HG02571 (cell line): ENCODE results near the gene CHD5.

Experiments used
- ATAC-seq: cut with Tn5 transposase; IDR thresholded peaks from one replicate; pipeline ENCODE4 v1.9.1; 2021; ENCODE audit warnings: mild to moderate bottlenecking, moderate library complexity; ENCODE audit not compliant: unreplicated experiment

The CHD5 gene

DNA sequence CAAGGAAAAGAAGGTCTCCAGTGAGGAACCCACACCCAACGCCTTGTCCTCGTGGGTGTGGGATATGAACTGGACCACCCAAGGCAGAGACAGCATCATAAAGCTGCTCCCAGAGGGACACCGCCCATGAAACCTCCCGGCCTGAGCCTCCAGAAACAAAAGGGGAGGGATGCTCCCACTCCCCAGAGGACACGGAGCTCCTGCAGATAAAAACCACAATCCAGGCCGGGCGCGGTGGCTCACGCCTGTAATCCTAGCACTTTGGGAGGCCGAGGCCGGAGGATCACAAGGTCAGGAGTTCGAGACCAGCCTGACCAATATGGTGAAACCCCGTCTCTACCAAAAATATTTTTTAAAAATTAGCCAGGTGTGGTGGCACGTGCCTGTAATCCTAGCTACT is 66.4 kb downstream of the CHD5 start:
- no peak for ATAC-seq

DNA sequence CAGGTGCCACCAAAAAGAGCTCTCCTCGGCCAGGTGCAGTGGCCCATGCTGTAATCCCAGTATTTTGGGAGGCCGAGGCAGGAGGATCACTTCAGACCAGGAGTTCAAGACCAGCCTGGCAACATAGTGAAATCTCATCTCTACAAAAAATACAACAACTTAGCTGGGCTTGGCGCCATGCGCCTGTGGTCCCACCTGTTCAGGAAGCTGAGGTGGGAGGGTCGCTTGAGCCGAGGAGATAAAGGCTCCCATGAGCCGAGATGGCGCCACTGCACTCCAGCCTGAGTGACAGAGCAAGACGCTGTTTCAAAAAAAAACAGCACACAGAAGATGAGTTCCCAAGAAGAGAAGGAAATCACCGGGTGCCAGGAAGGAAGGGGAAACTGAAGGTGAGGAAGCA is 67.0 kb downstream of the CHD5 start:
- no peak for ATAC-seq

DNA sequence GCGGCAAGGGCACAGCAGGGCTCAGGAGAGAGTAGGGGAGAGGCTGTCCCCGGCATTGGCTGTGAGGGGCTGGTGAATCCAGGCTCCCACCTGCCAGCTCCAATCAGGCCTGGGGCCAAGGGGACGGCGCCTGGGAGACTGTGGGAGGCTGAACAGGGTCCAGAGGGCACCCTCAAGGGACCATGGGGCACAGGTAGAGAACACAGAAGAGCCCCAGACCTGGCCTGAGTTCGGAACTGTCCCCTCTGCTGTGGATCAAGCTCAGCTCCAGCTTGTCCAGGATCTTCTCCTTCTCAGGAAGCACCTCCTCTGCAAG is 67.5 kb downstream of the CHD5 start:
- no peak for ATAC-seq

DNA sequence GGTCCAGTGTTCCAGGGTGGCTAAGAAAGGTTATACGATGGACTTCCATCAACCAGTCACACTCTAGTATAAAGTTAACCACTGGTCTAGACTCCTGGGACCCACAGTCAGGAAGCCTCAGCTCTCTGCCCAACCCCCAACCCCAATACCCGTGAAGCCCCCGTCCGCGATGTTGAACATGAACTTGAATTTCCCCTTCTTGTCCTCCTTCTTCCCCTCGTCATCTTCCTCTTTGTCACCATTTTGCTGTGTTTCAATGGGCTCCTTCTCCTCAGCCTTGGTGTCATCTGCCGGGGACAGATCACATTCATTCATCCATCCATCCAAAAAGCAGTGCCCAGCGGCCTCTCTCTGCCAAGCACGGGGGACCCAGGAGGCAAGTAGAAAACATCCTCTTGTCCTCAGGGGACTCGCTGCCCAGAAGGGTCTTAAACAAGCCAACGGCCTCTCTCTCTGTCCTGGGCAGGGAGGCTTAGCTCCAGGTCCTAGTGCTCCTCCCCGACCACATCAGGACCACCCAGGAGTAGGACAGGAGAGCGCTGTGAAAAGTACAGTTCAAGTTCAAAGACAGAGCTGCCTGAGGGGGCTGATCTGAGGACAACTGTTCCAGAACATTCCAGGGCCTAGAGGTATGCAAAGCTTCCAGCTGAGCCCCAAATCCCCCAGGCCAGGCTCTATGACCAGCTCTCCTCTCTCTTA is 68.0 kb downstream of the CHD5 start:
- no peak for ATAC-seq

DNA sequence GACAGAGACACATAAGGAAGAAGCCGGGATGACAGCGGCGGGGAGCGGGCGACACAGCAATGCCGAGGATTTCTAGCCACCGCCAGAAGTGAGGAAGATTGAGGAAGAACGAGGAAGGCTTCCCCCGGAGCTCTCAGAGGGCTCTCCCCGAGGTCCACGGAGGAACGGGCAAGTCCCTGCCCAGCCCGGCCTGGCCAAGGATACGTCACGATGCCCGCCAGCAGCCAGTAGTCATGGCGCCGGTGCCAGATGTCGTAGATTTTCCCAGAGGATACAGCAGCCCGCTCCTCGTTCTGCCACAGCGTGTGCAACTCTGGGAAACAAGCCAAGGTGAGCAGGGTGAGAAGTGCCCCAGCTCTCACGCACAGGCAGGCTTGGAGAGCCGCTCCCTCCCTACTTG is 68.5 kb downstream of the CHD5 start:
- no peak for ATAC-seq

DNA sequence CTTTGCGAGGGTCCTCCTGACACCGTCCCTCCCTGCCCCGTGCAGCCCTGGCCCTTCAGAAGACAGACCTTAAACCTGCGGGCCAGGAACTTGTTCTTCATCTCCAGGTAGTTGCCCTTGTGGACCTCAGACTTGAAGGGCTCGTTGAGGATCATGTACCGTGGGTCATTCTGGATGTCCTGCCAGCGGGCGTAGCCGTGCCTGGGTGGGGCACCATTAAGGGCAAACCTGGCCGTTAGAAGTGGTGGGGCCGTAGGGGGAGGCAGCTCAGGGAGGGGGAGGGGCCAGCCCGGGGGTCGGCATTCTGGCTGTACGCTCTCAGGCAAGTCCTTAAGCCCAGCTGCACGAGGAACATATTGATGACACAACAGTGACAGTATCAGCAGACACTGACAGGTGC is 69.8 kb downstream of the CHD5 start:
- no peak for ATAC-seq

DNA sequence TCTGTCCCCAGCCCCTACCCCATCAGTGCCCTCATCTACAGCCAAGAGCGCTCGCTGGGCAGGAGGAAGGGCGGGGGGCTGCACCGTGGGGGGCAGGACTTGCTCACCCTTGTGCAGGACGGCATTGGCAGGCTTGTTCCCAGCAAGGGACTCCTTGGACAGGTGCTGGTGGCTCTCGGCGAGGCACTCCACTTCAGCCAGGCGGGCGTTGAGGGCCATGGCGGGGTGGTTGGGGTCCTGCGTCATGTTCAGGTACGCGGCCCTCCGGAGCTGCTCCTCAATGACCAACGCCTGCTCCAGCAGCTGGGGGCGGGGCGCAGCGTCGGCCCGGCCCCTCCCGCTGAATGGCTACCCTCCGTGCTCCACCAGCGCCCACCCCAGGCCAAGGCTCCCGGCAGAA is 70.4 kb downstream of the CHD5 start:
- ATAC-seq = no peak

DNA sequence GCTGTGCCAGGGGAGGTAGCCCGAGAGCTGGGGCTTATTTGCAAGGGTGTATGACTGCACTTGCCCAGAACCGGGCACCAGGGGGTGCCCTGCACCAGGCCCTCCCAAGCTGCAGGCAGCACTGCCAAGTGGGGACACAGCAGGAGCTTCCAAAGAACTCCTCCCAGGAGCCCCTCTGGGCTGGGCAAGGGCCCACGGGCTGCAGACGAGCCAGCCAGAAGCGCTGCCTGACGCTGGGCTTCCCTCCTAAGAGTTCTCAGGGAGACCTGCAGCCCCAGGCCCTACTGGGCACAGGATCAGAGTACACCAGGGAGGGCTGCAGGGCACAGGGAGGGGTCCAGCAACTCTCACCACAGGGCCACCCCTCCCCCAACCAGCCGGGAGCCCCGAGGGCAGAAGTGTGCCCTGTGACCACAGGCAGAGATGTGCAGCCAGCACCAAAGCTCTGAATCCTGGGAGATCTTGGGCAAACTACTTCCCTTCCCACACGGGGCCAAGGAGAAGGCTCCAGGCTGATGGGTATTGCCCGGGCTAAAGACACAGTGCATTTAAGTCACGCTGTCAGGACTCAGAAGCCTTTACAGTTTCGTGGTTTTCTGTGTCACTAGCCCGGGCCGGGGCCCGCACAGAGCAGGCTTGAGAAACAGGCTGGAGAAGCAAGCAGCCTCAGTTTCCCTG is 71.0 kb downstream of the CHD5 start:
- ATAC-seq = no peak

DNA sequence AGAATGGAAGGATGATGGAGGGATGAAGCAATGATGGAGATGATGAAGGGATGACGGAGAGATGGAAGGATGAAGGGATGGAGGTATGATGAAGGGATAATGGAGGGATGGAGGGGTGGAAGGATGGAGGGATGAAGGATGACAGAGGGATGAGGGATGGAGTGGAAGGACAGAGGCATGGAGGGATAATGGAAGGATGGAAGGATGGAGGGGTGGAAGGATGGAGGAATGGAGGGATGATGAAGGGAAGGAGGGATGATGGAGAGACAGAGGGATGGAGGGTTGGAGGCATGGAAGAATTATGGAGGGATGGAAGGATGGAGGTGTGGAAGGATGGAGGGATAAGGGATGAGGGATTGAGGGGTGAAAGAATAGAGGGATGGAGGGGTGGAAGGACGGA is 71.6 kb downstream of the CHD5 start:
- ATAC-seq = no peak

DNA sequence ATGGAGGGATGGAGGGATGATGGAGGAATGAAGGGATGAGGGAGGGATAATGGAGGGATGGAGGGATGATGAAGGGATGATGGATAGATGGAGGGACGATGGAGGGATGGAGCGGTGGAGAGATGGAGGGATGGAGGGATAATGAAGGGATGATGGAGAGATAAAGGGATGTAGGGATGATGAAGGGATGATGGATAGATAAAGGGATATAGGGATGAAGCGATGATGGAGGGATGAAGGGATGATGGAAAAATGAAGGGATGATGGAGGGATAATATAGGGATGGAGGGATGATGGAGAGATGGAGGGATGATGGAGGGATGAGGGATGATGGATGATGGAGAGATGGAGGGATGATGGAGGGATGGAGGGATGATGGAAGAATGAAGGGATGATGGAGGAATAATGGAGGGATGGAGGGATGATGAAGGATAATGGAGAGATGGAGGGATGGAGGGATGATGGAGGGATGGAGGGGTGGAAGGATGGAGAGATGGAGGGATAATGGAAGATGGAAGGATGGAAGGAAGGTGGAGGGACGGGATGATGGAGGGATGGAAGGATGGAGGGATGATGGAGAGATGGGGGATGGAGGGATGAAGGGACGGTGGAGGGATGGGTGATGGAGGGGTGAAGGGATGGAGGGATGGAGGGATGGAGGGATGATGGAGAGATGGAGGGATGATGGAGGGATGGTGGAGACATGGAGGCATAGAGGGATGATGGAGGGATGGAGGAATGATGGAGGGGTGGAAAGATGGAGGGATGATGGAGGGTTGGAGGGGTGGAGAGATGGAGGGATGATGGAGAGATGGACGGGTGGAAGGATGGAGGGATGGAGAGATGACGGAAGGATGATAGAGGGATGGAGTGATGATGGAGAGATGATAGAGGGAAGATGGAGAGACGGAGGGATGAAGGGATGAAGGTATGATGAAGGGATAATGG is 72.4 kb downstream of the CHD5 start:
- ATAC-seq = no peak

DNA sequence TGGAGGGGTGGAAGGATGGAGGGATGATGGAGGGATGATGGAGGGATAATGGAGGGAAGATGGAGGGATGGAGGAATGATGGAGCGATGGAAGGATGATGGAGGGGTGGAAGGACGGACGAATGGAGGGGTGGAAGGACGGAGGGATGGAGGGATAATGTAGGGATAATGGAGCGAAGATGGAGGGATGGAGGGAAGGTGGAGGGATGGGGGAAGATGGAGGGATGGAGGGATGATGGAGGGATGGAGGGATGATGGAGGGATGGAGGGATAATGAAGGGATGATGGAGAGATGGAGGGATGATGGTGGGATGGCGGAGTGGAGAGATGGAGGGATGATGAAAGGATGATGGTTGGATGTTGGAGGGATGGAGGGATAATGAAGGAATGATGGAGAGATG is 73.1 kb downstream of the CHD5 start:
- ATAC-seq = no peak

DNA sequence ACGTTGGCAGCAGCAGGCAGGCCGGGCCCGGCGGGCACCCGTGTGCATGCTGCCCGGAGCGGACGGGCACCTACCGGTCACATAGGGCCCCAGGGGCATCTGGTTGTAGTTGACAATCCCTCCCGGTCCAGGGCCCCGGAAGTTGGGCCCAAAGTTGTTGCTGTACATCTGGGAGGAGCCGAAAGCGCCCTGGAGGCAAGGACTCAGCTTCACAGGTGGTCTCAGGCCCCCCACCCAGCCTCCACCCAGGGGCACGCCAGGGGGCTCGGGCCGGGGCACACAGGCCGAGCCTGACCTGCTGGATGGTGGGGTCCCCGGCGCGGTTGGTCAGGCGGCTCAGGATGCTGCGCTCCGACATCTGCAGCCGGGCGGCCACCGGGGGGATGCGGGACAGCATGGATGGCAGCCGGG is 73.8 kb downstream of the CHD5 start:
- ATAC-seq = no peak

DNA sequence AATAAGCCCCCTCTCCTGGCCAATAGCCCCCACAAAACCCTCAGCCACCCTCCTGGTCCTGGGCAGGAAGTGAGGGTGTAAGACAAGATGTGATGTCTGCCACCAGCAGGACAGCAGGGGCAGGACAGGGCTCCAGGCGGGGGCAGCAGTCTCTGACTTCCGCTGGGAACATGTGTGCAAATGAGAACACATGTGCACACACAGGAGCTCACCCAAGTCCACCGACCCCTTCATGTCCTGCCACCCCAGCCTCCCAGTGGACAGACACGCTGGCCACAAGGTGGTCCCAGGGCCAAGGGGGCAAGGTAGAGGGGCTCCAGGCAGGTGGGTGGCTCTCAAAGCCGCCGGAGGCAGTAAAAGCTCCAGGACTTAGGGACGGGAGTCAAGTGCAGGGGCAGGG is 74.4 kb downstream of the CHD5 start:
- ATAC-seq = no peak

DNA sequence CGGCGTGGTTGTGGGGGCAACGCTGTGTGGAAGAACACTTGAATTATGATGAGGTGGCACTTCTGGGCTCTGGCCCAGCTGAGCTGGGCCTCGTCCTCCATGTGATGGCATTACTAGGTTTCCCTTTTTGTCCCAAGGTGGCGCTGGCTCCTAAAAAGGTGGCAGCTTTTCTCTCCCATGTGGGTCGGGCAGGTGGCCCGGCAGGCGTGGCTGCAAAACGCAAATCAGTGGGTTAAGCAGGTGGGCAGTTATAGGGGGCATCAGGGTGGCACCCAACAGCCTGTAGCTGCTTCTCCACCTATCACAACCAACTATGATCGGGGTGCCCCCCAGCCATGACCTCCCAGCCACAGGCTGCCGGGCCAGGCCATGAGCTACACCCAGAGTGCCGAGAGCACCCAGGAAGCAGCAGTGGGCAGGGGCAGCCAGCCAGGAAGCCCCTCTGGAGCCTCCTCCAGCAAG is 74.9 kb downstream of the CHD5 start:
- ATAC-seq = no peak

DNA sequence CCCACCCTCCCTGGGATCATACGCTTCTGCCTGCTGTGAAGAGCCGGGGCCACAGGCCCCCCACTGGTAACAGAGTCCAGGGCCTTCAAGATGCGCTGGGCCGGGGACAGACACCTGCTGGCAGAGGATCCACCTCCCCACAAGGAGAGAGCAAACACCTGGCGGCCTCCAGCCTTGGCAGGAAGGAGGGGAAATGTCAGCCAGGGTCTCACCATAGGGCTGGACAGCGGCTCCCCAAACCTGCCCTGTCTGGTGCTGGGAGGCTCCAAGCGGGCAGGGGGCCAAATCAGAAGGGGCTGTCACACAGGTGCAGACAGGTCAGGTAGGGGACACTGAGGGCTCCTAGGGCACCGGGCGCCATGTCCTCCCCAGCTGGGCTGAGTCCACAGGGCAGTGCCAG is 75.5 kb downstream of the CHD5 start:
- no peak for ATAC-seq

DNA sequence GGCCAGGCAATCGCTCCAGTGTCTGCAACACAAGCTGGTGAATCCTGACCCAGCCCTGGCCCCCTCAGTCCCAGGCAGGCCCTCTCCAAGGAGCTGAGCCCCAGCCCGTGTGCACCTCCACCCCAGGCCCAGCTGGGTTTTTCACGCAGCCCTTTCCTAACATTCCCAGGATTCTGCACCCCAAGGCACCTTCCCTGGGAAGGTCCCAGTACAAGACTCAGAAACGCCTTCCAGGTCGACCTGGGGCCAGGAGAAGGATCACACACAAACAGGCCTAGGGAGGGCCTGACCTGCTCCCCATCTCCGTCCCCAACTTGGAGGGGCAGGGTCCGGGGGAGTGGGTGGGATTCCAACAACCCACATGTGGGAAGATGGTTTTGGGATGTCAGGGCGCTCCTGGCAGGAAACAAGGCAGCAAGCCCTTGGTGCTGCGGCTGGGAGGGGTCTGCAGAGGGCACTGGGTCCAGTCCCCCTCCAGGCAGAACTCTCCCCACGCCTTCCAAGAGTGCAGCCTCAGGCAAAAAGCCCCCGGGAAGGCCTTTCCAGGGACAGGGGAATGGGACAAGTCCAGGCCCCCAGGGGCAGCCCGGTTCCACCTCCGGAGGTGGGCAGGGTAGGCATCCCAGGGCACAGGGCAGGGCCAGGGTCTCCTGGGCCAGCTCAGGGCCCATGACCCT is 76.1 kb downstream of the CHD5 start:
- no peak for ATAC-seq

DNA sequence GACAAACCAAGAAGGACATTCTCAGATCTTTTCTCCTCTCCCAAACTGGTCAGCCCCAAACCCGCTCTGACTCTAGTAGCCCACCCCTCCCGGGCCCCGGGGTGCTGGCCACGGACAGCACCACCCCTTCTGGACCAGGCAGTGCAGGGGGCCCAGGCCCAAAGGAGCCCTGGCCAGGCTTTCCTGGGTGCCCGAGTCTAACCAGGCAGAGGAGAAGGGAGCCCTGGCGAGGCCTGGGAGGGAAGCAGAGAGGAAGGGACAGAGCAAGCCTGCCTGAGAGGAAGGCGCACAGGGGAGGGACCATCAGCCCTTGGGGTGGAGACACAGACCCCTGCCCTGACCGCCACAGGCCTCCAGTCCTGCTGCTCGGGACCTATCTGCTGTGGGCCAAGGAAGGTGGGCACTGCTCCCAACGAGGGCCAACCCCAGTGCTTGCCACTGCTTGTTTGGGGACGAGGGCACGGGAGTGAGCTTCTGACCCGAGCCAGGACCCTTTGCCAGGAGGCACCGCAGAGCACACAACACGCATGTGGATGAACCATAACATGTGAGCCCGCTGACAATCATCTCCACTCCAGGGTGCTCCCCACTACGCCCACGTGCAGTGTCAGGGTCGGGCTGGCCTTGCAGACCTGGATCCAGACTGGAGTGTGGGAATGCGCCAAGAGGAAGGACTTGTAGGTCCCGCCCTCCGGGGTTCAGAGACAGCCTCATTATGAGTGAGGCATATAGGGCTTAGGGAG is 76.8 kb downstream of the CHD5 start:
- ATAC-seq = no peak

DNA sequence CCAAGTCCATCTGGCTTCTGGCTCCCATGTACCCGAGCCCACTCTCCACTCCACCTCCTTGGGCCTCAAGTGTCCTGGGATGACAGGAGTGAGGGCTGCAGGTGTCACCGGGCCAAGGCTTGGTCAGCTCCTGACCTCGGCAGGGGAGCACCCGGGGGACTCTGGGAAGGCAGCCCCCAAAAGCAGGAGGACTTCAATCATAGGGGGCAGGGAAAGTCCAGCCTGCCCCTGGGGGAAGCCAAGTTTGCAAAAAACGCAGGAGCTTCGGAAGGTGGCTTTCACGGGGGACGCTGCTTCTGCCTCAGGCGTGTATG is 77.6 kb downstream of the CHD5 start:
- no peak for ATAC-seq

DNA sequence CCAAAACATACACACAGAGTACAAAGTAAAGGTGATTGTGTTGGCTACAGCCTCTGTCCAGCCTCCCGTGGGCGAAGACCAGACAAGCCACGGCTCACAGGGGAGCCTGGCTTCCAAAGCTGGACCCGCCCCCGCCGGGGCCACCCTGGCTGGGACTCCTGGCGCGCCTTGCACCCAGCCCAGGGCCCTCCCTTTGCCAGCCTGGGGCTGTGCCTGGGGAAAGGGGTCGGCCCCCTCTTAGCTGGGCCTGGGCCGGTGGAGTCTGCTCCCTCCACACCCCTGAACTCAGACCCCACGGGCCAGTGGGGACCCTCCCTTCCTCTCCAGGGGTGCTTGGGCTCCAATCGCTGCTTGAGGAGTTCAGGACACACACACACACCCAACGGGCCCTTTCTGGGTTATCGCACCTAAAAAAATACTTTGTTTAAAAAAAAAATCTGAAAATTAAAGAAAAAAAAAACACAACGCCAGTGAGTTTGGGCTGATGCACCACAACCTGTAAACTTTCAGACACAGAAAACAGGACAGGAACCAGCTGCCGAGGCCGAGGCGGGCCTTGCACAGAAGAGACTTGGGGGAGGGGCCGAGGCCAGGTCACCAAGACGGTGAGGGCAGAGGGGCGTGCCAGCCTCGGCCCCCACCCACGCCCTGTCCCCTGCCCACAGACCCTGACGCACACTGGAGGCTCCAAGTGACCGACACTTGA is 78.1 kb downstream of the CHD5 start:
- no peak for ATAC-seq
